ENCODE results near the gene SYTL3. TPM values are rescaled to one million over a fixed set of nuclear protein-coding genes. Genes with fewer than 3 reads are reported as not detected.
A peak's percentile ranks its signal among the peaks of the same experiment; 100 is the strongest.

The SYTL3 gene
- total and polyA plus RNA-seq, 9 of the 15 experiments (the other 6 are each of a cell fraction or from before 2014, with no cell fraction given): 0.04 to 0.46 (median 0.17) TPM; not detected in 1

- TF ChIP-seq MIER1 (IDR thresholded peaks at IDR 0.05; ENCODE audit: low read depth): 0 out of 2 replicates have a peak, but pooled peaks have one; percentile 15
- TF ChIP-seq ZNF639 (CRISPR knock-in tag; conservative IDR thresholded peaks at IDR 0.05 in 1 of 2, IDR thresholded peaks at IDR 0.05 in 1 of 2): peak in 1 of 2 experiments; percentile 88; a peak in 2 of 4 replicates
- peak; percentile 97 for TF ChIP-seq SMAD4 (CRISPR knock-in tag; conservative IDR thresholded peaks at IDR 0.05)
- peak; percentile 80 for TF ChIP-seq DMBX1 (CRISPR knock-in tag; IDR thresholded peaks at IDR 0.05; ENCODE audit: borderline replicate concordance)
- TF ChIP-seq E2F3 (CRISPR knock-in tag; IDR thresholded peaks at IDR 0.05): 0 out of 2 replicates have a peak, but pooled peaks have one; percentile 28
- no peak for TF ChIP-seq NFYB (IDR thresholded peaks at IDR 0.05; ENCODE audit: extremely low read depth, insufficient read length)
- peak; percentile 94 for TF ChIP-seq SPI1 (IDR thresholded peaks at IDR 0.05; ENCODE audit: borderline replicate concordance, low read depth, low read length)
- TF ChIP-seq NFE2L1 (tag; IDR thresholded peaks at IDR 0.05; ENCODE audit: borderline replicate concordance, low read depth): no peak
- TF ChIP-seq CC2D1A (IDR thresholded peaks at IDR 0.05): peak; percentile 89
- TF ChIP-seq ZBTB40 (IDR thresholded peaks at IDR 0.05): 0 out of 2 replicates have a peak, but pooled peaks have one; percentile 12
- no peak for TF ChIP-seq ZBTB40 (CRISPR knock-in tag; IDR thresholded peaks at IDR 0.05)
- TF ChIP-seq MAZ (CRISPR knock-in tag; conservative IDR thresholded peaks at IDR 0.05 in 1 of 2, IDR thresholded peaks at IDR 0.05 in 1 of 2): peak; percentile 62 to 76
- no peak for TF ChIP-seq ZFP91 (CRISPR knock-in tag; IDR thresholded peaks at IDR 0.05)
- peak; percentile 79 to 92 for TF ChIP-seq KDM1A (IDR thresholded peaks at IDR 0.05)
- TF ChIP-seq CTBP1 (IDR thresholded peaks at IDR 0.05; ENCODE audit: borderline replicate concordance): peak; percentile 96
These were observed 113.1 kb downstream of the SYTL3 start (continued) for GRCh38 chr6:158762787-158763433.

Data from K562 (cell line).